ENCODE measurements around the gene CACNA1C. TPM values are rescaled to one million over a fixed set of nuclear protein-coding genes. Genes with fewer than 3 reads are reported as not detected.

Gene CACNA1C
- total and polyA plus RNA-seq, 2 donors (not counting 1 experiment from before 2014, with no cell fraction given): 7.6 to 11.4 TPM

DNA sequence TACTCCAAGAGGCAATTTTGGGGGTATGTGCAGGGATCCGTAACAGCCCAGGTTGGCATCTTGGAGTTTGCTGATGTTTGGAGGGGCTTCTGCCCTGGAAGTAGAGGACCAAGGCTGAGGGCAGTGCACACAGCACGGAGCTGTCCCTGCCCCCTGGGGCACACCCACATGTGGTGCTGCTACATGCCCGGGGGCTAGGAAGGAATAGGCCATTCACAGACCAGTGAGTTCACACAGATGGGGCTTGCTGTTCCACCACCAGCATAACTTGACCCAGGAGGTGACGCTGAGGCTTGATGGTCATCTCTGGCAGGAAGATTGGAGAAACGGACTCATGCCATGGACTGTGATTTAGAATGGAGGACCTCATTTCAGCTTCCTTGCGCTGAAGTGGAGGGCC lies 510.9 kb downstream of the CACNA1C start:
- Histone ChIP-seq H3K9ac (ENCODE audit: insufficient read depth, low read length) (no peak overlapping the region), H3K27me3 (ENCODE audit: control insufficient read depth, insufficient read depth, low read length) (no peaks in the 10 kb centered on the region), H3K36me3 (ENCODE audit: control insufficient read depth, insufficient read depth, low read length) (no peaks in the 10 kb centered on the region), H3K79me2 (ENCODE audit: control insufficient read depth, insufficient read depth, low read length) (no peaks in the 10 kb centered on the region), H3K4me3 (replicated peaks in 1 of 4; ENCODE audit: control extremely low read depth in 1 of 4, insufficient read depth in 1 of 4, low read depth in 3 of 4, low read length in 4 of 4) (no peak overlapping the region), H3K27ac (ENCODE audit: insufficient read depth, low read length) (no peak overlapping the region), H3K4me2 (ENCODE audit: extremely low read depth, insufficient read depth, low read length) (no peak overlapping the region), H3K4me1 (ENCODE audit: control insufficient read depth, extremely low read depth, insufficient read depth, low read length) (no peaks in the 10 kb centered on the region), H2AFZ (ENCODE audit: low read length) (no peak overlapping the region), H4K20me1 (ENCODE audit: control insufficient read depth, extremely low read depth, insufficient read depth, low read length) (no peaks in the 10 kb centered on the region), H3K9me3 (ENCODE audit: control insufficient read depth, insufficient read depth, low read depth, low read length) (no peaks in the 10 kb centered on the region)
- TF ChIP-seq EZH2 (IDR thresholded peaks at IDR 0.05; ENCODE audit: low read length, missing control alignments) (no peak), CTCF (conservative IDR thresholded peaks at IDR 0.05 in 1 of 2, IDR thresholded peaks at IDR 0.05 in 1 of 2; ENCODE audit: low read depth in 1 of 2, low read length in 2 of 2) (no peak)
- no peak for DNase-seq (ENCODE audit: low read depth in 2 of 2)

- H4K20me1 ChIP-seq (ENCODE audit: control insufficient read depth, extremely low read depth, insufficient read depth, low read length): no peaks in the 10 kb centered on the region
- no peak for DNase-seq (ENCODE audit: low read depth in 2 of 2)
- H3K27me3 ChIP-seq (ENCODE audit: control insufficient read depth, insufficient read depth, low read length): no peaks in the 10 kb centered on the region
- TF ChIP-seq EZH2 (IDR thresholded peaks at IDR 0.05; ENCODE audit: low read length, missing control alignments): no peak
- no peak for TF ChIP-seq CTCF (conservative IDR thresholded peaks at IDR 0.05 in 1 of 2, IDR thresholded peaks at IDR 0.05 in 1 of 2; ENCODE audit: low read depth in 1 of 2, low read length in 2 of 2)
- no peak overlapping the region for H3K9ac ChIP-seq (ENCODE audit: insufficient read depth, low read length)
- H3K9me3 ChIP-seq (ENCODE audit: control insufficient read depth, insufficient read depth, low read depth, low read length): no peaks in the 10 kb centered on the region
- no peaks in the 10 kb centered on the region for H3K79me2 ChIP-seq (ENCODE audit: control insufficient read depth, insufficient read depth, low read length)
- H3K4me1 ChIP-seq (ENCODE audit: control insufficient read depth, extremely low read depth, insufficient read depth, low read length): no peaks in the 10 kb centered on the region
- H2AFZ ChIP-seq (ENCODE audit: low read length): no peak overlapping the region
- no peaks in the 10 kb centered on the region for H3K36me3 ChIP-seq (ENCODE audit: control insufficient read depth, insufficient read depth, low read length)
- no peak overlapping the region for H3K27ac ChIP-seq (ENCODE audit: insufficient read depth, low read length)
- H3K4me2 ChIP-seq (ENCODE audit: extremely low read depth, insufficient read depth, low read length): no peak overlapping the region
- H3K4me3 ChIP-seq (replicated peaks in 1 of 4; ENCODE audit: control extremely low read depth in 1 of 4, insufficient read depth in 1 of 4, low read depth in 3 of 4, low read length in 4 of 4): no peak overlapping the region
These were observed 513.4 kb downstream of the CACNA1C start for GRCh38 chr12:2566161-2566560.

GRCh38 chr12:2567711-2568110 lies 514.9 kb downstream of the CACNA1C start:
- Histone ChIP-seq H3K9ac (ENCODE audit: insufficient read depth, low read length) (no peak overlapping the region), H3K4me2 (ENCODE audit: extremely low read depth, insufficient read depth, low read length) (no peak overlapping the region), H3K36me3 (ENCODE audit: control insufficient read depth, insufficient read depth, low read length) (no peaks in the 10 kb centered on the region), H3K79me2 (ENCODE audit: control insufficient read depth, insufficient read depth, low read length) (no peaks in the 10 kb centered on the region), H3K27me3 (ENCODE audit: control insufficient read depth, insufficient read depth, low read length) (no peaks in the 10 kb centered on the region), H3K9me3 (ENCODE audit: control insufficient read depth, insufficient read depth, low read depth, low read length) (no peaks in the 10 kb centered on the region), H3K27ac (ENCODE audit: insufficient read depth, low read length) (no peak overlapping the region), H3K4me3 (replicated peaks in 1 of 4; ENCODE audit: control extremely low read depth in 1 of 4, insufficient read depth in 1 of 4, low read depth in 3 of 4, low read length in 4 of 4) (no peak overlapping the region), H2AFZ (ENCODE audit: low read length) (no peak overlapping the region), H4K20me1 (ENCODE audit: control insufficient read depth, extremely low read depth, insufficient read depth, low read length) (no peaks in the 10 kb centered on the region), H3K4me1 (ENCODE audit: control insufficient read depth, extremely low read depth, insufficient read depth, low read length) (no peaks in the 10 kb centered on the region)
- no peak for DNase-seq (ENCODE audit: low read depth in 2 of 2)
- TF ChIP-seq CTCF (conservative IDR thresholded peaks at IDR 0.05 in 1 of 2, IDR thresholded peaks at IDR 0.05 in 1 of 2; ENCODE audit: low read depth in 1 of 2, low read length in 2 of 2): no peak
- no peak for TF ChIP-seq EZH2 (IDR thresholded peaks at IDR 0.05; ENCODE audit: low read length, missing control alignments)
